ENCODE data around the gene OPCML. TPM values are rescaled to one million over a fixed set of nuclear protein-coding genes. Genes with fewer than 3 reads are reported as not detected.

Gene OPCML
- total RNA-seq, 1 experiment from 2014 or later, result not detected

DNA sequence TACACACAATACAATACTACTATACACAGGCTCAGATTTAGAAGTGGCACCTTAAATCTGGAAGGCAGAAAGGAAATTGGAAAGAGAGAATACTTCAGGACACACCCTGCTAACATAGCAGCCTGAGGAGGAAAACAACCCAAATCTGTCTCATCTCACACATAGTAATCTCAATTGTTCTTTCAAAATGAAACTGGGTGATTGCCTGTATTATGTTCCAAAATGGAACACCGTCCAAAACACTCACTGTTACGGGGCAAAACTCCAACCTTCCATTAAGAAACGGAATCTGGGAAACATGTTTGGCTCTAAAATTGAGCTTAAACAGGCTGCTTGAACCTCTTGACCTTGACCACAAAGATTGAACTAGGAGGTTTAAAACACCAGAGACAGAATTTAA is 572.6 kb downstream of the OPCML start:
- no peak for TF ChIP-seq TCF7L2 (IDR thresholded peaks at IDR 0.05; ENCODE audit: low read depth, low read length)
- TF ChIP-seq, protein P1, sequence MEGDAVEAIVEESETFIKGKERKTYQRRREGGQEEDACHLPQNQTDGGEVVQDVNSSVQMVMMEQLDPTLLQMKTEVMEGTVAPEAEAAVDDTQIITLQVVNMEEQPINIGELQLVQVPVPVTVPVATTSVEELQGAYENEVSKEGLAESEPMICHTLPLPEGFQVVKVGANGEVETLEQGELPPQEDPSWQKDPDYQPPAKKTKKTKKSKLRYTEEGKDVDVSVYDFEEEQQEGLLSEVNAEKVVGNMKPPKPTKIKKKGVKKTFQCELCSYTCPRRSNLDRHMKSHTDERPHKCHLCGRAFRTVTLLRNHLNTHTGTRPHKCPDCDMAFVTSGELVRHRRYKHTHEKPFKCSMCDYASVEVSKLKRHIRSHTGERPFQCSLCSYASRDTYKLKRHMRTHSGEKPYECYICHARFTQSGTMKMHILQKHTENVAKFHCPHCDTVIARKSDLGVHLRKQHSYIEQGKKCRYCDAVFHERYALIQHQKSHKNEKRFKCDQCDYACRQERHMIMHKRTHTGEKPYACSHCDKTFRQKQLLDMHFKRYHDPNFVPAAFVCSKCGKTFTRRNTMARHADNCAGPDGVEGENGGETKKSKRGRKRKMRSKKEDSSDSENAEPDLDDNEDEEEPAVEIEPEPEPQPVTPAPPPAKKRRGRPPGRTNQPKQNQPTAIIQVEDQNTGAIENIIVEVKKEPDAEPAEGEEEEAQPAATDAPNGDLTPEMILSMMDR (IDR thresholded peaks at IDR 0.05), result no peak
- no peak for TF ChIP-seq SIN3A (IDR thresholded peaks at IDR 0.05; ENCODE audit: borderline replicate concordance, insufficient read depth, low read depth, low read length)
- TF ChIP-seq, protein P2, sequence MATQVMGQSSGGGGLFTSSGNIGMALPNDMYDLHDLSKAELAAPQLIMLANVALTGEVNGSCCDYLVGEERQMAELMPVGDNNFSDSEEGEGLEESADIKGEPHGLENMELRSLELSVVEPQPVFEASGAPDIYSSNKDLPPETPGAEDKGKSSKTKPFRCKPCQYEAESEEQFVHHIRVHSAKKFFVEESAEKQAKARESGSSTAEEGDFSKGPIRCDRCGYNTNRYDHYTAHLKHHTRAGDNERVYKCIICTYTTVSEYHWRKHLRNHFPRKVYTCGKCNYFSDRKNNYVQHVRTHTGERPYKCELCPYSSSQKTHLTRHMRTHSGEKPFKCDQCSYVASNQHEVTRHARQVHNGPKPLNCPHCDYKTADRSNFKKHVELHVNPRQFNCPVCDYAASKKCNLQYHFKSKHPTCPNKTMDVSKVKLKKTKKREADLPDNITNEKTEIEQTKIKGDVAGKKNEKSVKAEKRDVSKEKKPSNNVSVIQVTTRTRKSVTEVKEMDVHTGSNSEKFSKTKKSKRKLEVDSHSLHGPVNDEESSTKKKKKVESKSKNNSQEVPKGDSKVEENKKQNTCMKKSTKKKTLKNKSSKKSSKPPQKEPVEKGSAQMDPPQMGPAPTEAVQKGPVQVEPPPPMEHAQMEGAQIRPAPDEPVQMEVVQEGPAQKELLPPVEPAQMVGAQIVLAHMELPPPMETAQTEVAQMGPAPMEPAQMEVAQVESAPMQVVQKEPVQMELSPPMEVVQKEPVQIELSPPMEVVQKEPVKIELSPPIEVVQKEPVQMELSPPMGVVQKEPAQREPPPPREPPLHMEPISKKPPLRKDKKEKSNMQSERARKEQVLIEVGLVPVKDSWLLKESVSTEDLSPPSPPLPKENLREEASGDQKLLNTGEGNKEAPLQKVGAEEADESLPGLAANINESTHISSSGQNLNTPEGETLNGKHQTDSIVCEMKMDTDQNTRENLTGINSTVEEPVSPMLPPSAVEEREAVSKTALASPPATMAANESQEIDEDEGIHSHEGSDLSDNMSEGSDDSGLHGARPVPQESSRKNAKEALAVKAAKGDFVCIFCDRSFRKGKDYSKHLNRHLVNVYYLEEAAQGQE (IDR thresholded peaks at IDR 0.05; ENCODE audit: insufficient read depth in 1 of 2, low read depth in 2 of 2, low read length in 1 of 2), result no peak
- TF ChIP-seq POLR2AphosphoS5 (IDR thresholded peaks at IDR 0.05; ENCODE audit: low read depth, low read length), result no peak
- no peak overlapping the region for H3K27ac ChIP-seq (ENCODE audit: low read length)
- in situ Hi-C loops (cut with HindIII; ENCODE audit: low pct_unique_long_range_greater_than_20kb, low sequenced_read_pairs) (no loop called here), intact Hi-C loops (cut with micrococcal nuclease; ENCODE audit: unreplicated experiment) (no loop called here)
- no peak for ATAC-seq
- no peaks in the 10 kb centered on the region for H3K4me1 ChIP-seq (ENCODE audit: control insufficient read depth, insufficient read depth, low read length)
- no peaks in the 10 kb centered on the region for H3K36me3 ChIP-seq (ENCODE audit: control insufficient read depth, insufficient read depth, low read length)
- H3K9me3 ChIP-seq (ENCODE audit: control insufficient read depth, insufficient read depth, low read depth, low read length), result no peaks in the 10 kb centered on the region
- peaks cover 6% of the 10 kb centered on the region; the same call in 1 of the 2 replicates for H3K27me3 ChIP-seq (ENCODE audit: control insufficient read depth, insufficient read depth, low read length)
- no TSS peak for BruUV-seq (replicated peaks)
- ChIA-PET POLR2A (no interaction called here), CTCF (no interaction called here)
- no peak for DNase-seq (ENCODE audit: low read depth, low spot score)
- no peak overlapping the region for H3K4me3 ChIP-seq (ENCODE audit: low read depth in 2 of 2, low read length in 2 of 2)

DNA sequence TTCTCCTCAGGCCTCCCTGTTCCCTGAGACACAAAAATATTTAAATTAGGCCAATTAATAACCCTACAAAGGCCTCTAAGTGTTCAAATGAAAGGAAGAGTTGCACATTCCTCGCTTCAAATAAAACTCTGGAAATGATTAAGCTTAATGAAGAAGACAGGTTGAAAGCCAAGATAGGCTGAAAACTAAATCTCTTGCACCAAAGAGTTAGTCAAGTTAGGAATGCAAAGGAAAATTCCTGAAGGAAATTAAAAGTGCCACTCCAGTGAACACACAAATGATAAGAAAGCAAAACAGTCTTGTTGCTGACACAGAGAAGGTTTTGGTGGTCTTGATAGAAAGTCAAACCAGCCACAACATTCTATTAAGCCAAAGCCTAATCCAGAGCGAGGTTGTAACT is 574.4 kb downstream of the OPCML start:
- Histone ChIP-seq H3K4me1 (ENCODE audit: control insufficient read depth, insufficient read depth, low read length) (no peaks in the 10 kb centered on the region), H3K27ac (ENCODE audit: low read length) (no peak overlapping the region), H3K36me3 (ENCODE audit: control insufficient read depth, insufficient read depth, low read length) (no peaks in the 10 kb centered on the region), H3K27me3 (ENCODE audit: control insufficient read depth, insufficient read depth, low read length) (peaks cover 6% of the 10 kb centered on the region; the same call in 1 of the 2 replicates), H3K9me3 (ENCODE audit: control insufficient read depth, insufficient read depth, low read depth, low read length) (no peaks in the 10 kb centered on the region), H3K4me3 (ENCODE audit: low read depth in 2 of 2, low read length in 2 of 2) (no peak overlapping the region)
- intact Hi-C loops (cut with micrococcal nuclease; ENCODE audit: unreplicated experiment), result no loop called here
- no peak for DNase-seq (ENCODE audit: low read depth, low spot score)
- POLR2A ChIA-PET, result no interaction called here
- BruUV-seq (replicated peaks), result no TSS peak
- CTCF ChIA-PET, result no interaction called here
- TF ChIP-seq, protein P1 (IDR thresholded peaks at IDR 0.05), result no peak
- no peak for TF ChIP-seq SIN3A (IDR thresholded peaks at IDR 0.05; ENCODE audit: borderline replicate concordance, insufficient read depth, low read depth, low read length)
- TF ChIP-seq TCF7L2 (IDR thresholded peaks at IDR 0.05; ENCODE audit: low read depth, low read length), result no peak
- no peak for ATAC-seq
- in situ Hi-C loops (cut with HindIII; ENCODE audit: low pct_unique_long_range_greater_than_20kb, low sequenced_read_pairs), result no loop called here
